ENCODE results near the gene PCSK2.

- no peak for TF ChIP-seq POLR2AphosphoS5 (IDR thresholded peaks at IDR 0.05; ENCODE audit: low read depth, low read length)
- TF ChIP-seq POLR2A (IDR thresholded peaks at IDR 0.05; ENCODE audit: low read depth, low read length), result no peak
Measured at GRCh38 chr20:17444091-17444490, 217.3 kb downstream of the PCSK2 start.

Measured in GM12891 (cell line).